HG02870 (cell line): ENCODE measurements around the gene NTM.

Experiments
- ATAC-seq: cut with Tn5 transposase; IDR thresholded peaks from one replicate; pipeline ENCODE4 v1.9.1; 2021; ENCODE audit warnings: mild to moderate bottlenecking, moderate library complexity; ENCODE audit not compliant: unreplicated experiment

Gene NTM

GRCh38 chr11:132147464-132147863 lies 777.0 kb downstream of the NTM start:
- ATAC-seq = no peak

GRCh38 chr11:132154781-132155180 lies 784.4 kb downstream of the NTM start:
- no peak for ATAC-seq

DNA sequence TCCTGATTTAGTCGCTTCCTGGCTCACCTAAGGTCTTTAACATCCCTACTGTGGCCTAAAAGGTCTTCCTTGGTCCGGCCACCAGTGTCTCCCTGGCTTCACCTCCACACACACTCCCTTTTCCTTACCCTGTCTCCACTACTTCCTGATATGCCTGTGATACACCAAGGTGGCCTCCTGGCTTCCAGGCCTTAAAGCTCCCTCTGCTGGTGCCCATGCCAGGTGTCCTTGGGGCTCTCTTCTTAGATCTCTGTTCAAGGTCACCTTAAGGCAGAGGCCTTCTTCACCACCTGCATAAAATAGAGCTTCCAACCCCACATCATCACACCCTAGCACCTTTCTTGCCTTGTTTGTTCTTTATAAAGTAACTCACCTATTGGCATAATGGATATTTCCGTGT lies 787.7 kb downstream of the NTM start:
- ATAC-seq = no peak

- no peak for ATAC-seq
These were observed 788.3 kb downstream of the NTM start for GRCh38 chr11:132158696-132159095.

- no peak for ATAC-seq
These were observed 791.1 kb downstream of the NTM start for GRCh38 chr11:132161403-132162078.

DNA sequence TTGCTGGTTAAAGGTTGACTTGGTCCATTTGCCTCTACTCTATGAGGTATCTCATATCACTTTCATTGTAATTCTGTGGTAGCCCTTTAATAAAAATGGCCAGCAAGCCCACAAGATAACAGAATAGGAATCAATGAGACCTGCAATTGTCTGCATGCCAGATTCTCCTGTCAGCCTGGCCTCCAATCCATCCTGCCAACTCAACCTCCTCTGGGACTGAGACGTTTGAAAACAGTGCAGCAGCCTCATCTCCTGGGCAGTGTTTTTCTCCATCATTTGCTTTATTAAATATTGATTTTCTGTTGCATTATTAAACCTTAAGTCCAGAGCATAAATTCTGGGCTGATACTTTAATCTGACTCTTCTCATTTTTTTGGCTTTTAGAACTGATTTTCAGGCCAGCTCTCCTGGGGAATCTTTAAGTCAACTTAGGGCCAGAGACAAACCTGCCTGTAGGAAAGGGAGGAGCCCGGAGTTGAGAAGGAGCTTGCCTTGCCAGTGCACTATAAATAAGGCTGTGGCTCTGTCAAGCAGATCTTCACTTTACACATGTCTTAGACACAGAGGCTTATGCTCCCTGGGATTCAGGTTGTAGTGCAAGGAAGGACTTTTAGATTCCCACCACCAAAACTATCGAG lies 798.0 kb downstream of the NTM start:
- ATAC-seq = no peak

DNA sequence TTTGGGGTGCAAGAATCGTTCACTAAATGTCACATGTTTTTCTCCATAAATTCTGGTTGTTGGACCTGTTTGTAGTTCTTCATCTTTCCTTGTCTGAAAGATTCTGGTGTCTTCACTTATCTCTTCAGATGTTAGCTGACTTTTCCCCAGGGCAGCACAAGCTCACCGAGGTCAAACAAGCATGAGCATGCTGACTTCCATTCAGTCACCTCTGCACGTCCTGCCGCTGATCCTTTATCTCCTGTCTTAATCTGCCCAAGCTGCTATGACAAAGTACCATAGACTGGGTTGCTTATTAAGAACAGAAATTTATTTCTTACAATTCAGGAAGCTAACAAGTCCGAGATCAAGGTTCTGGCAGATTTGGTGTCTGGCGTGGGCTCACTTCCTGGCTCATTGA lies 800.6 kb downstream of the NTM start:
- no peak for ATAC-seq

DNA sequence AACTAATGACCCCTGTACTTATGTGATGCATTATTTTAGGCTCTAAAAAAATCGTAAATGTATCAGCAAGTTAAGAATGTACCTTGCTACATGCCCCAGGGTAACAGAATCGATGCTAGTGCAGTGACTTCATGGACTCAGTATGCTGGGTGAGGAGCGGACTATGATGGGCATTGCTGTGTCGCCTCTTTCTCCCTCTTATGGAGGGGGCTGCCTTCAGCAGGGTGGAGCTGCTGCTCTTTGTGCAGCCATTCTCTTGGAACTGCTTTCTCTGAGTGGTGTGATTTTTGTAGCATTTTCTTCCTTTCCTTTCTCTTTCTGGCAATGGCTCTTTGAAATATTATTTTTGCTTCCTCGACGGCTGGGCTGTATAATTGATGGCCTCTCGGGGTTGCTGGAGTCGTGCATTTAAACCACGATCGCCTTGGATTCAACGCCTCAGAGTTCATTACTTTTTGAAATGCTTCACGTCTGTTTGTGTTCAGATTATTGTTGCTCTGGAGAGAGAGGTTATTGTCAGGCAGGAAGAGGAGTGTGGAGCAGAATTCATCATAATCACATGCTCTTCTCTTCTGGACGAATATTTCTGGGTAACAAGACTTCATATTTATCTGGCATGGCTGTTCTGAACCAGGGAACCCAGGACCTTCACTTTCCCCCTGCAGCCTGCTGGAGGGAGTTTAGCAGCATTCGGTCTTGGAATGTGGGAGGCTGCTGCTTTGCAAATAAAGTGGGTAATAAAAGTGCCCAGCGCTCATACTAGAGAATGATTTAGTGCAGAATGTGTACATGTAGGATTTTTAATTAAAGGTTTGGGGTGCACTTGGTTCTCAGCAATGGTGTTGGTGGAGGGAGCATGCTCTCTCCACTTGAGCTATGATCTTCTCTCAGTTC lies 804.2 kb downstream of the NTM start:
- no peak for ATAC-seq

DNA sequence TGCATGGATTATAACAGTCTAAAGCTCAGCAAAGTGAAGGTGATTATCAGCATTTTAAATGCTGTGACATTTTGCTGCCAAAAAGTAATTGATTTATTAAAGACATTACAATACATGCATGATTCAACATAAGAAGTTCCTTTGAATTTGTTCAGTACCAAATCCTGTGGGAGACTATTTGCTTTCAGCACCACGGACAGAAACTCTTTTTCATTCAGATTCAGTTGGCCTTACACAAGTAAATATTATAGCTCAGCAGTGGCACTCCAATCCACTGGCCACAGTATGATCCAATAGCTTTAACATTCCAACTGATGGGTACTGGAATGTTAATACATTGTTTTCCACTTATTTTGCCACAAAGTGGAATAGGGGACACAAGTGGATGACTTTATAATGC lies 806.7 kb downstream of the NTM start:
- ATAC-seq = no peak

GRCh38 chr11:132184079-132184478 lies 813.7 kb downstream of the NTM start:
- no peak for ATAC-seq

- no peak for ATAC-seq
These were observed 815.5 kb downstream of the NTM start for GRCh38 chr11:132185726-132186592.

GRCh38 chr11:132186699-132187098 lies 816.3 kb downstream of the NTM start:
- ATAC-seq = no peak

- no peak for ATAC-seq
These were observed 817.0 kb downstream of the NTM start for GRCh38 chr11:132187386-132187785.

DNA sequence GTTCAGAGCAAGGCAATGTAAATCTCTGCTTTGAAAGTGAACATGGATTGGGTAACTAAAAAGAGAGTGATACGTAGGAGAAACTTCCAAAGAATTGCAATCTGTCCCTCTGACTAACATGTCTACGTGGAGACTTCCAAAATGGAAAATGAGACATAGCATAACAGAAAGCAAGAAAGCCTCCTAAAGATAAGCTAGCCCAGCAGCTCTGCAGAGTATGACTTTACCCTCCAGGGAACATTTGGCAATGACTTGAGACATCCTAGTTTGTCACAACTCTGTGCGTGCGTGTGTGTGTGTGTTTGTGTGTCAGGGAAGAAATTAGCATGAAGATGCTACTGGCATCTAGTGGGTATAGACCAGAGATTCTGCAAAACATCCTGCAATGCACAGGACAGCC lies 817.4 kb downstream of the NTM start:
- ATAC-seq = no peak

- ATAC-seq = no peak
These were observed 826.5 kb downstream of the NTM start for GRCh38 chr11:132196928-132197327.

- ATAC-seq = no peak
These were observed 830.0 kb downstream of the NTM start for GRCh38 chr11:132200353-132200936.

- ATAC-seq = no peak
These were observed 832.2 kb downstream of the NTM start for GRCh38 chr11:132202621-132203020.

- no peak for ATAC-seq
These were observed 834.6 kb downstream of the NTM start for GRCh38 chr11:132205006-132205405.

DNA sequence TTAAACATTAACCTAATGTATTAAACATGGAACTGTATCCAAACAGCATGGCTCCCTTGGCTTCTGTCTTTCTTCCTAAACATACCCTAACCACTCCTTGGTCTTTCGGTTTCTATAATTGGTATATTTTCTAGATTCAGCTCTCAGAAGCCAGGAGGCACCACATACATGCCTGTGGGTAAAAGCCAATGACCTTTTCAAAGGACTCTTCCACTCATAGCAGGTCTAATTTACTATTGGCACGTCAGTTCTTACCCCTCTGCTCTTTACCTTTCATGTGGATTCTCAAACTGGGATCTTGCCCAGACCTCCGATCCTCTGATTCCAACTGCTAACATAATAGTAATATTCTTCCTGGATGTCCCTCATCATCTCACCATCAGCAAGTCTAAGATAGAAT lies 835.1 kb downstream of the NTM start:
- no peak for ATAC-seq

- no peak for ATAC-seq
These were observed 836.6 kb downstream of the NTM start for GRCh38 chr11:132206993-132207392.
